Kidney epithelial cell (primary cell): ENCODE results near the gene KIAA1958. TPM values are rescaled to one million over a fixed set of nuclear protein-coding genes. Genes with fewer than 3 reads are reported as not detected.

Experiments
- DNase-seq: peaks from one replicate; pipeline ENCODE4 v3.0.0-alpha.2; 2010; ENCODE audit warnings: low read depth
- H3K27me3 ChIP-seq: 2 replicates; pipeline ENCODE4 v1.6.0; 2011; ENCODE audit warnings: low read length; ENCODE audit not compliant: control insufficient read depth, insufficient read depth
- H3K36me3 ChIP-seq: 2 replicates; pipeline ENCODE4 v1.5.1; 2011; ENCODE audit warnings: low read length; ENCODE audit not compliant: control insufficient read depth, insufficient read depth
- H3K4me3 ChIP-seq: 2 replicates; pipeline ENCODE4 v1.5.1; 2011; ENCODE audit warnings: low read depth, mild to moderate bottlenecking, control low read depth, low read length
- total RNA-seq: library from RNA; depleted of rRNA; stranded (reverse); fragments of >200 nt; gene quantifications from 2 replicates; pipeline ENCODE4 v1.2.3, GENCODE V29; 2015
- TF ChIP-seq, protein P1 (sequence below): IDR thresholded peaks from 2 replicates; pipeline ENCODE4 v1.5.1; 2011; ENCODE audit warnings: mild to moderate bottlenecking, moderate library complexity, low read length, control low read depth, inconsistent platforms; ENCODE audit not compliant: insufficient read depth, poor library complexity, severe bottlenecking

The KIAA1958 gene
- total RNA-seq, 1 donor from 2014 or later, result 7.5 TPM

DNA sequence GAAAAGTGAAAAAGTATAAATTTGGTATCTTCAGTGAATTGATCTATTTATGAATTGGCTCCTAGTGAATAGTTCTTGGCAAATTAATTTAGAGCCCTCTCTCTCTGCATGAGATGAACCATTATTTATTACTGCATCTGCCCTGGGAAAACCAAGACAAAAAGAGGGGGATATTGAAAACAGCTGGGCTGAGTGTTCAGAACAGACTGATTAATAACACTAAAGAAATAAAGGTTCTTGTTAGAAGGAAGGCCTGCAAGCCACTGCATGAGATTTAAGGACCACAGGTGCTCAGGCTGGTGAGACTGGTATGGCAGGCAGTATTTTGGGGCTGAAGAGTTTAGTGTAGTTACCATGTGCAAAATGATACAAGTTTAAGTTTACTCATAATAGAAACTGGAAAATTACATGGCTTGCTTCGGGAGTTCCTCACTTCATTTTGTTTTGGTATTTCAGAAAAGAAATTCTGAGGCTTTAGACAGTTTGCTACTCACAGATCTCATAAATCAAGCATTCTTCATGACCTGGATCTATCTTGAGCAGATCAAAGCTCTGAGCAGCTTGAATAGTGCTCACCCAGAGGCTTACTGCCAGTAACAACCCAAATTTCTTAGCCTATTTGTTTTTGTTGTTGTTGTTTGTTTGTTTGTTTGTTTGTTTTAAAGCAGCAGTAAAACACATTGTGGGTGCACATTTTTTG lies 56.1 kb downstream of the KIAA1958 start:
- no peak for DNase-seq

DNA sequence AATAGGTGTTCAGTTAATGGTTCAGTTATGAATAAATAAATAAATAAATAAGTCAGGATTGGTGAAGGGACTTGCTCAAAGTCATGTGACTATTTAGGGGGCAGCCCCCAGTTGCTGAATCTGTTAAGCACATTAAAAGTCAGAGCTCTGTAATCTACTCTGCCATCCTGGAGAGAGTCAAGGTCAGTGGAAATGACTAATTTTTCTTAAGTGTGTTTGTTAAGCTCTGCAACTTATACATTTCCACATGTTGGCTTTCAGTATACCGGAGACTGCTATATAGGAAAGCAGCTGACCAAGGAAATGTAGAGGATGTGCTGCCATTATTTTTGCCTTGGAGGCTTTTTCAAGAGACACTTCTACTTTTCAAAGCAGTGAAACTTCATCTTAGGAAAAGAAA lies 57.9 kb downstream of the KIAA1958 start:
- no peak overlapping the region for H3K4me3 ChIP-seq
- DNase-seq, result no peak
- H3K27me3 ChIP-seq, result no peaks in the 10 kb centered on the region
- TF ChIP-seq, protein P1, sequence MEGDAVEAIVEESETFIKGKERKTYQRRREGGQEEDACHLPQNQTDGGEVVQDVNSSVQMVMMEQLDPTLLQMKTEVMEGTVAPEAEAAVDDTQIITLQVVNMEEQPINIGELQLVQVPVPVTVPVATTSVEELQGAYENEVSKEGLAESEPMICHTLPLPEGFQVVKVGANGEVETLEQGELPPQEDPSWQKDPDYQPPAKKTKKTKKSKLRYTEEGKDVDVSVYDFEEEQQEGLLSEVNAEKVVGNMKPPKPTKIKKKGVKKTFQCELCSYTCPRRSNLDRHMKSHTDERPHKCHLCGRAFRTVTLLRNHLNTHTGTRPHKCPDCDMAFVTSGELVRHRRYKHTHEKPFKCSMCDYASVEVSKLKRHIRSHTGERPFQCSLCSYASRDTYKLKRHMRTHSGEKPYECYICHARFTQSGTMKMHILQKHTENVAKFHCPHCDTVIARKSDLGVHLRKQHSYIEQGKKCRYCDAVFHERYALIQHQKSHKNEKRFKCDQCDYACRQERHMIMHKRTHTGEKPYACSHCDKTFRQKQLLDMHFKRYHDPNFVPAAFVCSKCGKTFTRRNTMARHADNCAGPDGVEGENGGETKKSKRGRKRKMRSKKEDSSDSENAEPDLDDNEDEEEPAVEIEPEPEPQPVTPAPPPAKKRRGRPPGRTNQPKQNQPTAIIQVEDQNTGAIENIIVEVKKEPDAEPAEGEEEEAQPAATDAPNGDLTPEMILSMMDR, result no peak
- no peaks in the 10 kb centered on the region for H3K36me3 ChIP-seq

More for the DNA sequence above, 56.1 kb downstream of the KIAA1958 start:
- Histone ChIP-seq H3K27me3 (no peaks in the 10 kb centered on the region), H3K4me3 (no peak overlapping the region), H3K36me3 (no peaks in the 10 kb centered on the region)
- TF ChIP-seq, protein P1, result no peak

DNA sequence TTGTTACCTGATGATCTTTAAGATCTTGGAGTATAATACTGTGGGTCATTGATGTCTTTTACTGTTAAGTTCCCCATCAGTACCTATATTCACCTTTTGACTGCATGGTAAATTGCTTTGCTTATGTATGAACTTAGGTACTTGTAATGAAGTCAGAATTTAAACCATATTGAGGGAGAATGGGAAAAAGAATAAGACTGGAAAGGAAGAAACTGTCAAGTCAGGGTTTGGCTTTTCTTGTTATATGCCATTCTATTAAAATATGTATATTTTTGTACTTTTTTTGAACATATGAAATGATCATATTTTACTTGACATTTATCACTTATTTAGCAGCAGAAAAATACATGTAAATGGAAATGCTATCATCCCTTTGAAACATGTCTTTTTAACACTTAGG lies 58.6 kb downstream of the KIAA1958 start:
- Histone ChIP-seq H3K27me3 (no peaks in the 10 kb centered on the region), H3K36me3 (no peaks in the 10 kb centered on the region), H3K4me3 (no peak overlapping the region)
- TF ChIP-seq, protein P1, result no peak
- DNase-seq, result no peak

DNA sequence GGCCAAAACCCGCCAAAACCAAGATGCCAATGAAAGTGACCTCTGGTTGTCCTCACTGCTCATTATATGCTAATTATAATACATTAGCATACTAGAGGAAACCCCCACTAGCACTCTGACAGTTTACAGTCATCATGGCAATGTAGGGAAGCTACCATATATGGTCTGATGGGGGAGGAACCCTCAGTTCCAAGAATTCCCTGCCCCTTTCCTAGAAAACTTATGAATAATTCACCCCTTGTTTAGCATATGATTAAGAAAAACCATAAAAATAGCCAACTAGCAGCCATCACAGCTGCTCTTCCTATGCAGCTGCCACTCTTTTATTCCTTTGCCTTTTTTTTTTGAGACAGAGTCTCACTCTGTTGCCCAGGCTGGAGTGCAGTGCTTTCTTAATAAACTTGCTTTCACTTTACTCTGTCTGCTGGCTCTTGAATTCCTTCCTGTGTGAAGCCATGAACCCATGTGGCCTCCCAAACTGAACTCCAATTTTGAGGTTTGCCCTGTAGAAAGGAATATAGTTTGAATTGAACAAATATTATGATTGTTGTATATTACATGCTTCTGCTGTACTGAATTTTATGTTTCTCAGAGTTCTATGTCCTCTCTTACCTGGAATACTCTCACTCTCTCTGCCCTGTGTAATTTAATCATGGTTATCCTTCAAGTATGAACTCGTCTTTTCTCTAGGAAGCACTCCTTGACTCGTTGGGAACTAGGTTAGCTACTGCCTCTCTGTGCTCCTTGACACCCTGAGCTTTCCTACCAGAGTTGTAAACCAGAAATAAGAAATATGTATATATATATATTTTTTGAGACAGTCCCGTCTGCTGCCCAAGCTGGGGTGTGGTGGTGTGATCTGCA lies 59.8 kb downstream of the KIAA1958 start:
- Histone ChIP-seq H3K27me3 (no peaks in the 10 kb centered on the region), H3K36me3 (no peaks in the 10 kb centered on the region), H3K4me3 (no peak overlapping the region)
- no peak for DNase-seq
- TF ChIP-seq, protein P1, result no peak

DNA sequence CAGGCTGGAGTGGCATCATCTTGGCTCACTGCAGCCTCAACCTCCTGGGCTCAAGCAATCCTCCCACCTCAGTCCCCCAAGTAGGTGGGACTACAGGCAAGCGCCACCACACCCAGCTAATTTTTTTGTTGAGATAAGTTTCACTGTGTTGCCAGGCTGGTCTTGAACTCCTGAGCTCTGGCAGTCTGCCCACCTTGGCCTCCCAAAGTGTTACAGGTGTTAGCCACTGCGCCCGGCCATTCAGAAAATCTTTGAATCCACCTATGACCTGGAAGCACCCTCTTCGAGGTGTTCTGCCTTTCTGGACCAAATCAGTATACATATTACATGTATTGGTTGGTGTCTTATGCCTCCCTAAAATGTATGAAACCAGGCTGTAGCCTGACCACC lies 61.4 kb downstream of the KIAA1958 start:
- TF ChIP-seq, protein P1, result no peak
- no peak for DNase-seq
- Histone ChIP-seq H3K4me3 (no peak overlapping the region), H3K27me3 (no peaks in the 10 kb centered on the region), H3K36me3 (no peaks in the 10 kb centered on the region)
